WTC11 (cell line): ENCODE data around the gene VDAC1. TPM values are rescaled to one million over a fixed set of nuclear protein-coding genes. Genes with fewer than 3 reads are reported as not detected.

Experiments used
- ATAC-seq: fragments of 200-7000 bp; cut with Tn5 transposase; 2 replicates; pipeline ENCODE4 v1.10.0; 2021; ENCODE audit warnings: mild to moderate bottlenecking, moderate library complexity
- CTCF ChIA-PET: fragments of 300-600 bp; sonication (Branson Sonifier 250); formaldehyde crosslinking; loops from one replicate; lab custom pipeline; 2021; ENCODE audit warnings: antibody characterized with exemption; lab: Charles Lee
- POLR2A ChIA-PET: fragments of 350-600 bp; sonication (Branson Sonifier 250); formaldehyde crosslinking; loops from one replicate; lab custom pipeline; 2021; ENCODE audit warnings: antibody characterized with exemption; lab: Charles Lee
- DNase-seq: peaks from one replicate; pipeline ENCODE4 v3.0.0; 2021; ENCODE audit warnings: low spot score
- H3K27ac Mint-ChIP-seq: 2 replicates; pipeline ENCODE4 v1.8.0; 2021; ENCODE audit warnings: mixed read lengths
- H3K27me3 Mint-ChIP-seq: 2 replicates; pipeline ENCODE4 v1.8.0; 2021; ENCODE audit warnings: low read depth, mild to moderate bottlenecking, moderate library complexity, mixed read lengths
- H3K36me3 Mint-ChIP-seq: 2 replicates; pipeline ENCODE4 v1.8.0; 2021; ENCODE audit warnings: mixed read lengths
- H3K4me1 Mint-ChIP-seq: 2 replicates; pipeline ENCODE4 v1.8.0; 2022; ENCODE audit warnings: mixed read lengths
- H3K4me3 Mint-ChIP-seq: 2 replicates; pipeline ENCODE4 v1.8.0; 2021; ENCODE audit warnings: mild to moderate bottlenecking, moderate library complexity, mixed read lengths
- H3K9me3 Mint-ChIP-seq: 2 replicates; pipeline ENCODE4 v1.8.0; 2021; ENCODE audit warnings: mixed read lengths
- ATF1 ChIP-seq: sonication (generic); formaldehyde crosslinking; IDR thresholded peaks from 2 replicates; pipeline ENCODE4 v1.8.1; 2023; ENCODE audit warnings: mild to moderate bottlenecking, moderate library complexity, missing genetic modification reagents
- E2F4 ChIP-seq: sonication (generic); formaldehyde crosslinking; IDR thresholded peaks from 2 replicates; pipeline ENCODE4 v1.8.1; 2022; ENCODE audit warnings: low read depth, mild to moderate bottlenecking, moderate library complexity, missing genetic modification reagents, borderline replicate concordance
- E2F5 ChIP-seq: sonication (generic); formaldehyde crosslinking; IDR thresholded peaks from 2 replicates; pipeline ENCODE4 v1.8.1; 2022; ENCODE audit warnings: mild to moderate bottlenecking, moderate library complexity, missing genetic modification reagents
- FOXJ3 ChIP-seq: sonication (generic); formaldehyde crosslinking; IDR thresholded peaks from 2 replicates; pipeline ENCODE4 v1.9.0; 2021; ENCODE audit warnings: missing genetic modification reagents, mild to moderate bottlenecking, borderline replicate concordance
- HMGXB4 ChIP-seq: sonication (generic); formaldehyde crosslinking; IDR thresholded peaks from 2 replicates; pipeline ENCODE4 v1.8.1; 2023; ENCODE audit warnings: mild to moderate bottlenecking, moderate library complexity, missing genetic modification reagents
- JUN ChIP-seq: sonication (generic); formaldehyde crosslinking; IDR thresholded peaks from 2 replicates; pipeline ENCODE4 v1.8.0; 2023; ENCODE audit warnings: mild to moderate bottlenecking, missing genetic modification reagents
- MAX ChIP-seq: sonication (generic); formaldehyde crosslinking; IDR thresholded peaks from 2 replicates; pipeline ENCODE4 v1.8.0; 2022; ENCODE audit warnings: mild to moderate bottlenecking, missing genetic modification reagents
- NR2C2 ChIP-seq: sonication (generic); formaldehyde crosslinking; IDR thresholded peaks from 2 replicates; pipeline ENCODE4 v1.8.0; 2022; ENCODE audit warnings: mild to moderate bottlenecking, missing genetic modification reagents
- NR3C1 ChIP-seq: sonication (generic); formaldehyde crosslinking; conservative IDR thresholded peaks from 2 replicates; pipeline ENCODE4 v1.8.1; 2023; ENCODE audit warnings: low read depth, mild to moderate bottlenecking, missing genetic modification reagents
- PRRX2 ChIP-seq: fragments of 250-450 bp; sonication (Bioruptor Pico); IDR thresholded peaks from 2 replicates; pipeline ENCODE4 v1.8.0; 2021; ENCODE audit warnings: mild to moderate bottlenecking
- RORB ChIP-seq: fragments of 250-450 bp; sonication (Bioruptor Pico); IDR thresholded peaks from 2 replicates; pipeline ENCODE4 v1.9.0; 2021; ENCODE audit warnings: mild to moderate bottlenecking
- STAT6 ChIP-seq: sonication (generic); formaldehyde crosslinking; conservative IDR thresholded peaks from 2 replicates; pipeline ENCODE4 v1.8.1; 2023; ENCODE audit warnings: mild to moderate bottlenecking, low read depth, missing genetic modification reagents, moderate library complexity
- ZNF263 ChIP-seq: sonication (generic); formaldehyde crosslinking; IDR thresholded peaks from 2 replicates; pipeline ENCODE4 v1.8.1; 2022; ENCODE audit warnings: low read depth, mild to moderate bottlenecking, moderate library complexity, missing genetic modification reagents
- ZNF317 ChIP-seq: sonication (generic); formaldehyde crosslinking; IDR thresholded peaks from 2 replicates; pipeline ENCODE4 v1.8.1; 2023; ENCODE audit warnings: low read depth, mild to moderate bottlenecking, moderate library complexity, missing genetic modification reagents, borderline replicate concordance
- total RNA-seq: library from RNA; stranded (reverse); gene quantifications from 3 replicates; pipeline ENCODE4 v1.2.3, GENCODE V29; 2021

Gene VDAC1
- total RNA-seq, 1 experiment from 2014 or later, result 274 TPM

GRCh38 chr5:133966090-133966489, 38.7 kb downstream of the VDAC1 start:
- TF ChIP-seq ZNF317 (CRISPR knock-in tag), result no peak
- no peak for TF ChIP-seq NR2C2
- no peak for TF ChIP-seq ZNF263 (CRISPR knock-in tag)
- no peak for TF ChIP-seq FOXJ3 (CRISPR knock-in tag)
- no peak for TF ChIP-seq PRRX2 (CRISPR knock-in tag)
- no peak for TF ChIP-seq ATF1 (CRISPR knock-in tag)
- TF ChIP-seq JUN (CRISPR knock-in tag), result no peak
- TF ChIP-seq NR3C1 (CRISPR knock-in tag), result no peak
- TF ChIP-seq HMGXB4 (CRISPR knock-in tag), result no peak
- TF ChIP-seq E2F5, result no peak
- no peak for TF ChIP-seq STAT6 (CRISPR knock-in tag)
- no peak for ATAC-seq
- no peaks in the 10 kb centered on the region for H3K36me3 Mint-ChIP-seq
- no peaks in the 10 kb centered on the region for H3K9me3 Mint-ChIP-seq
- no peak for DNase-seq
- no peak overlapping the region for H3K4me3 Mint-ChIP-seq
- H3K4me1 Mint-ChIP-seq, result peaks cover 14% of the 10 kb centered on the region
- ChIA-PET POLR2A (no interaction called here), CTCF (no interaction called here)
- H3K27me3 Mint-ChIP-seq, result no peaks in the 10 kb centered on the region
- H3K27ac Mint-ChIP-seq, result no peak overlapping the region

- Mint-ChIP-seq H3K36me3 (peaks cover 11% of the 10 kb centered on the region), H3K27me3 (no peaks in the 10 kb centered on the region), H3K4me3 (no peak overlapping the region), H3K4me1 (peaks cover 12% of the 10 kb centered on the region), H3K9me3 (no peaks in the 10 kb centered on the region), H3K27ac (no peak overlapping the region)
- DNase-seq, result no peak
- CTCF ChIA-PET, result interaction anchor here (1.2 kb wide), 1 partner anchor 63 kb away, joined by 4 read pairs; no protein-coding TSS in a partner anchor
- POLR2A ChIA-PET, result no interaction called here
- no peak for ATAC-seq
- no peak for TF ChIP-seq MAX (CRISPR knock-in tag)
- TF ChIP-seq E2F4 (CRISPR knock-in tag), result no peak
- no peak for TF ChIP-seq RORB (CRISPR knock-in tag)
- TF ChIP-seq NR3C1 (CRISPR knock-in tag), result no peak
Observed at GRCh38 chr5:133963493-133964128, 41.2 kb downstream of the VDAC1 start.
